ENCODE measurements around the gene AATK.

- TF ChIP-seq CTCF (IDR thresholded peaks at IDR 0.05) (no peak), FOXJ3 (CRISPR knock-in tag; IDR thresholded peaks at IDR 0.05) (no peak), TCF12 (IDR thresholded peaks at IDR 0.05) (no peak), SMC3 (IDR thresholded peaks at IDR 0.05; ENCODE audit: low read depth, low read length) (no peak), REST (IDR thresholded peaks at IDR 0.05; ENCODE audit: low read depth, low read length) (no peak), POLR2AphosphoS5 (IDR thresholded peaks at IDR 0.05; ENCODE audit: low read depth, low read length) (no peak), EP300 (IDR thresholded peaks at IDR 0.05; ENCODE audit: borderline replicate concordance in 1 of 2, low read depth in 1 of 2, low read length in 1 of 2) (no peak), TEAD4 (IDR thresholded peaks at IDR 0.05; ENCODE audit: borderline replicate concordance, insufficient read depth) (no peak), EZH2phosphoT487 (IDR thresholded peaks at IDR 0.05; ENCODE audit: borderline replicate concordance, low read depth) (no peak), USF2 (IDR thresholded peaks at IDR 0.05; ENCODE audit: borderline replicate concordance, low read depth, low read length) (no peak), PBX3 (IDR thresholded peaks at IDR 0.05) (no peak), USF1 (IDR thresholded peaks at IDR 0.05; ENCODE audit: borderline replicate concordance, low read depth) (no peak), YY1 (IDR thresholded peaks at IDR 0.05; ENCODE audit: low read depth) (no peak), GABPA (IDR thresholded peaks at IDR 0.05; ENCODE audit: low read depth) (no peak)
These were observed 36.2 kb downstream of the AATK start for GRCh38 chr17:81129711-81130367.
